NK-92 treated with Interleukin-12 subunit alpha and Interleukin-12 subunit beta, amount 100 ng/mL, for 24 hours (cell line): Measurements from ENCODE around the gene ZNF335.

ENCODE experiments used
- DNase-seq: peaks from one replicate; lab custom pipeline; 2025; lab: John Stamatoyannopoulos, UW

ZNF335 gene

DNA sequence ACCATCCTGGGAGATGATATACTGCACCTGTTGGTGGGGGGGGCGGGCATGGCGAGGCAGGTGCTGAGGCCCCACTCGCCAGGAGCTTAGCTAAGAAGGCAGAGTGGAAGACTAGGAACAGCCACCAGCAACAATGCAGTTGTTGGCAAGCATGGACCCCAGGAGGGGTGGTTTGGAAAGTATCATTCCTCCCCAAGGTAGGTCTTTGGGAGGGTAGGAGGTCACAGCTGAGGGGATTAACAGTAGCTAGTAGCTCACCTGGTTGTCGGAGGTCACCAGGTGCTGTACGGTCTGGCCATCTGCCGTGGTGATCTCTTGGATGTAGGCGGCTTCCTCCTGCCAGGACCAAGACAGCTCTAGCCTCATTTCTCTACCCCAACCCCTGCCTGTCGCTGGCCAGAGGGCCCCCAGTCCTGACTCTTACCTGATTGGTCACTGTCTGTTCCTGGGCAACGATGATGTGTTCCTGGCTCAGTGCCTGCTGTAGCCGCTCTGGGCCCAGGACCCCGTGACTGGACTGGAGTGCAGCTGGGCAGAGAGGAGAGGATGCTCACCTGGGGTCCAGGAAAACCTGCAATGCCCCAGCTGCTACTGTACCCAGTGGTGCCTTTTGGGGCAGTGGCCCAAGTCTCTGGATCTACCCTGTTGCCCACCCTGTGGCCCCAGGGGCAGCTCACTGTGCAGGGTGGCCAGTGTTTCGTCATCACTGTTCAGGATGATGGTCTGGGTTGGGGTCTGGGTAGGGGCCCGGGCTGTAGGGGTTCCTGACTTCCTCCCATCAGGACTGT, 22.3 kb downstream of the ZNF335 start:
- no peak for DNase-seq

GRCh38 chr20:45948742-45949541, 23.1 kb downstream of the ZNF335 start:
- DNase-seq: no peak

DNA sequence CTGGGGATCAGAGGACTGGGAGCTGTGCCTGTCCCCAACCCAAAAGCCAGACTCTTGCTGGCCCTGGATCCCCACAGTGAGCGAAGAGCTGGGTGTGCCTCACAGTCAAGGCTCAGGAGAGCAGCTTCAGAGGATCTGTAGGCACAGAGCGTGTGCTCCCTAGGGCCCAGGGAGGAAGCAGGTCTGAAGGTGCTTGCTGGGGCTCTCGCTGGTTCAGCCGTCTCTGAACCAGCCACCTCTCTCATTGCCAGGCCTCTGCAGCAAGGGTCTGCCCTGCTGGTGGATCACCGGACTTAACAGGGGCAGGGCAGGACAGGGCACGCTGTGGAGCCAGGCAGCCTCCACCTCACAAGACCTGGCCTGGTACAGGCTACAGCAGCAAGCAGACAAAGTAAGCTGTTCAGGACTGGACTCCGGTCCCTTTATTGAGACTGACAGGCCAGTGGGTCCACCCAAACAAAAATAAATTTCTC, 23.7 kb downstream of the ZNF335 start:
- DNase-seq: no peak

DNA sequence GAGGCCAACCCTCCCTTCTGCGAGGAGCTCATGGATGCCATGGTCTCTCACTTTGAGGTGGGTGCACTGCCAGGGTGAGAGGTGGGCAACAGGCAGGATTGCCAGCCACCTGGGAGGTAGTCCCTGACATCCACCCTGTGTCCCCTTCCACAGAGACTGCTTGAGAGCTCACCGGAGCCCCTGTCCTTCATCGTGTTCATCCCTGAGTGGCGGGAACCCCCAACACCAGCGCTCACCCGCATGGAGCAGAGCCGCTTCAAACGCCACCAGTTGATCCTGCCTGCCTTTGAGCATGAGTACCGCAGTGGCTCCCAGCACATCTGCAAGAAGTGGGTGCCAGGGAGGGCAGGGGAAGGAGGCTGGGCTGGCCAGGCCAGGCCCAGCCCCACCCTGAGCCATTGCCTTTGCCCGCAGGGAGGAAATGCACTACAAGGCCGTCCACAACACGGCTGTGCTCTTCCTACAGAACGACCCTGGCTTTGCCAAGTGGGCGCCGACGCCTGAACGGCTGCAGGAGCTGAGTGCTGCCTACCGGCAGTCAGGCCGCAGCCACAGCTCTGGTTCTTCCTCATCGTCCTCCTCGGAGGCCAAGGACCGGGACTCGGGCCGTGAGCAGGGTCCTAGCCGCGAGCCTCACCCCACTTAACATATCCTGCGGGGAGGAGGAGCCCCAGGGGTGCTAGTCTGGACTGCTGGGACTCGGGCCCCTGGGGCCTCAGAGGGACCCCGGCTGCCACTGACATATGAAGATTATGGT, 24.7 kb downstream of the ZNF335 start:
- no peak for DNase-seq

GRCh38 chr20:45946149-45946970, 25.6 kb downstream of the ZNF335 start:
- DNase-seq: peak; percentile 90

DNA sequence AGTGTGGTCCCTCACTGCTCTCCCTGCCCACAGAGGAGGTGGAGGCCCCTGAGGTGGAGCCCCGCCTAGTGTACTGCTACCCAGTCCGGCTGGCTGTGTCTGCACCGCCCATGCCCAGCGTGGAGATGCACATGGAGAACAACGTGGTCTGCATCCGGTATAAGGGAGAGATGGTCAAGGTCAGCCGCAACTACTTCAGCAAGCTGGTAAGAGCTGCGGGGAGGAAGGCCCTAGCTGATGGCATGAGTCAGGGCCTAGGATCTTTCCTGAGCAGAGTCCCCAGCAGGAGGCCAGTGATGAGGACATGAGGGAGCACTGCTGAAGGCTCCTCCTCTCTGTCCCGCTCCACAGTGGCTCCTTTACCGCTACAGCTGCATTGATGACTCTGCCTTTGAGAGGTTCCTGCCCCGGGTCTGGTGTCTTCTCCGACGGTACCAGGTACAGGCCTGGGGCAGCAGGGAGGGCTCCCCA, 26.3 kb downstream of the ZNF335 start:
- DNase-seq: peak; percentile 73

DNA sequence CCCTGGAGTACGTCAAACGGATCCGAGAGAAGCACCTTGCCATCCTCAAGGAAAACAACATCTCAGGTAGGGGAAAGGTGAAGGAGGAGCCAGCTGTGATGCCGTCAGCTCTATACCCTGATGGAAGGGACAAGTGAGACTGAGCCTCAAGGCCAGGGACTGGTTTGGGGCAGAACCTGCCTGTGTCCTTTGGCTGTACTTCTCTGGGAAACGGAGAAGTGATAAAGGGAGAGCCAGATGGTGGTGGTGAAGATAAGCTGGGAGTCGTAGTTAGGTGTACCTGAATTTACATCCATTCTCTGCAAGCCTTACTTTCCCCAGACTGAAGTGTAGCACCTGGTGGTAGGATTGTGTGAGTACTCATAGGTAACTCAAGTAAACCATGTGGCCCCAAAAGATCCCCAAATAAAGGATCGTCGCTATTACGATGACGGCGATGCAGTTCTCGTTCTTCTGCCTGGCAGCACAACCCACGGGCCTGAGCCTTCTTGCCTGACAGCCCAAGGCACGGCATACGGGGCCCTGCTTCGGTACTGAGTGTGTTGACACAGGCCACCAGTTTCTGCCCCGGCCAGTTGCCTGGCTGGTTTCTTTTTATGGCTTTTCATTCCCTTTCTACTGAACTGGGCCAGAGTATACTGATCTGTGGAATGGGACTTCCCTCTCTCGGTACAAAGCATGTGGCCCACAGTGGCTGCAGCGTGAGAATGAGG, 26.9 kb downstream of the ZNF335 start:
- DNase-seq: no peak

DNA sequence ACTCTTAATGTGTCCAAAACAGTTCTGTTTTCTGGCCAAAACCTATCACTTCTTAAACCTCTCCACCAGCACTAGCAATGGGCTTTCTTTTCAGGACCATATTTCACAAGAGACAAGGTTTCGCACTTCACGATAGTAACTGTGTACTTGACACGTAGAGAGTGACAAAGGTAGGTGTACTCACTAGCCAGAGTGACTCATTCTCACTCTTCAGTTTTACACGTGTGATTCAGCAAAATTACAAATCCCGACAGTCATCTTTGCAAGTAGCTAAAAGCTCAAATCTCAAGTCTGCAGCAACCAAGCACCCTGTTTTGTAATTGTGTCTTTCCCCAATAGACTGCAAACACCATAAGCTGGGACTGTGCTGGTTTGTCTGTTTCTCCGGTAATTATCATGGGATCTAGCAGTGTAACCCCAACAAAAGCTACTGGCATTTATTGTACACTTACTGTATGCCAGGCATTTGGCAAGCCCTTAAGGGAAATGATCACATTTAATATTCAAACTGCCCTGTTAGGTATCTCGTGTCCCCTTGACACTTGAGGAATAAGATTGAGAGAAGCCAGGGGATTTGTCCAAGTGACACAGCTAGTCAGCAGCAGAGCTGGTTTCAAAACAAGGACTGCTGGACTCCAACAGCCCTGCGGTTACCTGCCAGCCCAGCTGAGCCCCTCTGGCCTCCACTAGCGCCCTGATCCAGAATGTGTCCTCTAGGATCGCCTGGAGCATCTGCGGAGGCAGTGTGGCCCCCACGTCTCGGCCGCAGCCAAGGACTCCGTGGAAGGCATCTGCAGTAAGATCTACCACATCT, 27.6 kb downstream of the ZNF335 start:
- DNase-seq: peak; percentile 50

DNA sequence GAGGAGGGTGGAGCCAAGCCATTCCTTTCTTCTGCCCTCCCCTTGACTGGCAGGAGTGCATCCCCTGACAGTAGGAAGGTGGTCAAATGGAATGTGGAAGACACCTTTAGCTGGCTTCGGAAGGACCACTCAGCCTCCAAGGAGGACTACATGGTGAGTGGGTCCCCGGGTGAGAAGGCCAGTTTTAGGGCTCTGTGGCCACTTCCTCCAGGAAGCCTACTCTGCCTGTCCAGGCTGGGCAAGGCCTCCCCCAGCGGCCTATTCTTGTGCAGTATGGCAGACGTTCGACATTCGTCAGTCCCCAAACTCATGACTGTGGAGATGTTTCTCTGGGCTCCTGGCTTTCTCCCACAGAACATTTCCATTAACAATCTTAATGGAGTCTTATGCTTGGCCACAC, 28.4 kb downstream of the ZNF335 start:
- peak; percentile 24 for DNase-seq

DNA sequence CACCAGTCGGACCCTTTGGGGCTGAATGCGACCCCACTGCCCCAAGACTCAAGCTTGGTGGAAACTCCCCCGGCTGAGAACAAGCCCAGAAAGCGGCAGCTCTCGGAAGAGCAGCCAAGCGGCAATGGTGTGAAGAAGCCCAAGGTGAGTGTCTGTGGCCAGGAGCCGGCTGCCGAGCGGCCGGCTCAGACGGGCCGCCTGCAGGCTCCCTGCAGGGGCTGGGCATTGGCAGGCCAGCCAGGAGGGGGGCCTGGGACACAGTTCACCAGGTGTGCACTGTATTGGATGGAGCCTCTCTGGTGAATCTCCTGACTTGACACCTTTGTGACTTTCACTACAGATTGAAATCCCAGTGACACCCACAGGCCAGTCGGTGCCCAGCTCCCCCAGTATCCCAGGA, 31.5 kb downstream of the ZNF335 start:
- no peak for DNase-seq

DNA sequence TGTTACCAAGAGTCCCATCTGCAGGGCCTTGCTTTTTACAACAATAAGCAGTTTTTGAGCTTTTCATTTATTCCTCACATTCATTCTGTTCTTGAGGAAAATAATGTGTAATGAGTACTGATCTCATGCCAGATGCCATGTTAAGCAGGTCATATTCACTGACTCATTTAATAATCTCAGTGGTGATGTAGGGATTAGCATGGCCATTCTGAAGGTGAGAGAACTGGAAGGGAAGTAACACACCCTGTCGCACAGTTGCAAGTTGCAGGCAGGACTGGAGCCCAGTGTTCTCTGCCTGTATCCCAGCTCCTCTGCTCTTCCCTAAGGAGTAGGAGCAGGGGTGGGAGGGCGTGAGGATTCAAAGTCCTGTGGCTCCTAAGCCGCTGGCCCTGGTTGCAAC, 31.9 kb downstream of the ZNF335 start:
- DNase-seq: no peak

GRCh38 chr20:45938727-45939438, 33.1 kb downstream of the ZNF335 start:
- no peak for DNase-seq

DNA sequence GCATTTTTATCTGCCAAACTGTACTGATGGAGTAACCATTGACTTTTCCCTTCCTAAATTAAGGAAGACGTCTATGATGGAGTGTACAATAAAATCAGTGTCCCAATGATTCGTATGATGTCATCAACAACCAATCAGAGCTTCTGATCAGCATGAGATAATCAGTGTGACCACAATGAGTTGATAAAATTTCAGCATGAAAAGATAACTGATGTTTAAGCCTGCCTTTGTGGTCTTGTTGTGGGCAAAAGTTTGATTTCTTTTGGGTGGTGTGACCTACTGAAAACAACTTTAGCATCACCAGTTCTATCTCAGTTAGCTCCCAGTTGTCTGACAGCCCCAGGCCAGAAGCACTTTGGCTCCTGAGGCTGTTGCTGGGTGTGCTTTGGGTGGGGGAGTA, 34.2 kb downstream of the ZNF335 start:
- no peak for DNase-seq

GRCh38 chr20:45935416-45936046, 36.5 kb downstream of the ZNF335 start:
- no peak for DNase-seq

- DNase-seq: peak; percentile 99
Measured at GRCh38 chr20:45934586-45935415, 37.2 kb downstream of the ZNF335 start, which contains the start of gene PCIF1. Gene PCIF1 (plus strand): TSS chr20:45934683. CDS start chr20:45939000, 4,317 bp downstream.

GRCh38 chr20:45934046-45934585, 37.9 kb downstream of the ZNF335 start:
- DNase-seq: peak; percentile 80

GRCh38 chr20:45933266-45934045, 38.5 kb downstream of the ZNF335 start:
- peak; percentile 30 for DNase-seq
